Ishikawa (cell line): ENCODE measurements around the gene ZNF804B.

Experiments used
- CEBPB ChIP-seq: IDR thresholded peaks from 2 replicates; pipeline ENCODE4 v1.6.1; 2012
- CREB1 ChIP-seq: IDR thresholded peaks from 2 replicates; pipeline ENCODE4 v1.6.1; 2012; ENCODE audit warnings: low read depth
- EGR1 ChIP-seq: IDR thresholded peaks from 2 replicates; pipeline ENCODE4 v1.6.1; 2012
- EP300 ChIP-seq: IDR thresholded peaks from 2 replicates; pipeline ENCODE4 v1.6.1; 2012; ENCODE audit warnings: borderline replicate concordance
- FOXM1 ChIP-seq: IDR thresholded peaks from 2 replicates; pipeline ENCODE4 v1.6.1; 2012; ENCODE audit warnings: low read depth, borderline replicate concordance
- MAX ChIP-seq: IDR thresholded peaks from 2 replicates; pipeline ENCODE4 v1.6.1; 2012
- NFIC ChIP-seq: IDR thresholded peaks from 2 replicates; pipeline ENCODE4 v1.6.1; 2012
- RAD21 ChIP-seq: IDR thresholded peaks from 2 replicates; pipeline ENCODE4 v1.6.1; 2012; ENCODE audit warnings: low read depth
- TAF1 ChIP-seq: IDR thresholded peaks from 2 replicates; pipeline ENCODE4 v1.6.1; 2012; ENCODE audit warnings: low read depth, mild to moderate bottlenecking
- TCF12 ChIP-seq: IDR thresholded peaks from 2 replicates; pipeline ENCODE4 v1.6.1; 2012; ENCODE audit warnings: low read depth
- TEAD4 ChIP-seq: IDR thresholded peaks from 2 replicates; pipeline ENCODE4 v1.6.1; 2012
- YY1 ChIP-seq: IDR thresholded peaks from 2 replicates; pipeline ENCODE4 v1.6.1; 2012; ENCODE audit warnings: low read depth
- ZBTB7A ChIP-seq: IDR thresholded peaks from 2 replicates; pipeline ENCODE4 v1.6.1; 2012; ENCODE audit warnings: low read depth
- TF ChIP-seq, protein P1 (sequence below): IDR thresholded peaks from 2 replicates; pipeline ENCODE4 v1.6.1; 2012
- TF ChIP-seq, protein P2 (sequence below): IDR thresholded peaks from 2 replicates; pipeline ENCODE4 v1.6.1; 2012; ENCODE audit warnings: low read depth, mild to moderate bottlenecking

Gene ZNF804B

GRCh38 chr7:88866265-88866863 lies 106.9 kb downstream of the ZNF804B start:
- TF ChIP-seq EP300 (no peak), ZBTB7A (no peak), YY1 (no peak), FOXM1 (no peak)
- TF ChIP-seq, protein P1, sequence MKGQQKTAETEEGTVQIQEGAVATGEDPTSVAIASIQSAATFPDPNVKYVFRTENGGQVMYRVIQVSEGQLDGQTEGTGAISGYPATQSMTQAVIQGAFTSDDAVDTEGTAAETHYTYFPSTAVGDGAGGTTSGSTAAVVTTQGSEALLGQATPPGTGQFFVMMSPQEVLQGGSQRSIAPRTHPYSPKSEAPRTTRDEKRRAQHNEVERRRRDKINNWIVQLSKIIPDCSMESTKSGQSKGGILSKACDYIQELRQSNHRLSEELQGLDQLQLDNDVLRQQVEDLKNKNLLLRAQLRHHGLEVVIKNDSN, result no peak

GRCh38 chr7:88867158-88867557 lies 107.7 kb downstream of the ZNF804B start:
- no peak for TF ChIP-seq ZBTB7A
- TF ChIP-seq NFIC, result no peak
- no peak for TF ChIP-seq FOXM1
- TF ChIP-seq, protein P2, sequence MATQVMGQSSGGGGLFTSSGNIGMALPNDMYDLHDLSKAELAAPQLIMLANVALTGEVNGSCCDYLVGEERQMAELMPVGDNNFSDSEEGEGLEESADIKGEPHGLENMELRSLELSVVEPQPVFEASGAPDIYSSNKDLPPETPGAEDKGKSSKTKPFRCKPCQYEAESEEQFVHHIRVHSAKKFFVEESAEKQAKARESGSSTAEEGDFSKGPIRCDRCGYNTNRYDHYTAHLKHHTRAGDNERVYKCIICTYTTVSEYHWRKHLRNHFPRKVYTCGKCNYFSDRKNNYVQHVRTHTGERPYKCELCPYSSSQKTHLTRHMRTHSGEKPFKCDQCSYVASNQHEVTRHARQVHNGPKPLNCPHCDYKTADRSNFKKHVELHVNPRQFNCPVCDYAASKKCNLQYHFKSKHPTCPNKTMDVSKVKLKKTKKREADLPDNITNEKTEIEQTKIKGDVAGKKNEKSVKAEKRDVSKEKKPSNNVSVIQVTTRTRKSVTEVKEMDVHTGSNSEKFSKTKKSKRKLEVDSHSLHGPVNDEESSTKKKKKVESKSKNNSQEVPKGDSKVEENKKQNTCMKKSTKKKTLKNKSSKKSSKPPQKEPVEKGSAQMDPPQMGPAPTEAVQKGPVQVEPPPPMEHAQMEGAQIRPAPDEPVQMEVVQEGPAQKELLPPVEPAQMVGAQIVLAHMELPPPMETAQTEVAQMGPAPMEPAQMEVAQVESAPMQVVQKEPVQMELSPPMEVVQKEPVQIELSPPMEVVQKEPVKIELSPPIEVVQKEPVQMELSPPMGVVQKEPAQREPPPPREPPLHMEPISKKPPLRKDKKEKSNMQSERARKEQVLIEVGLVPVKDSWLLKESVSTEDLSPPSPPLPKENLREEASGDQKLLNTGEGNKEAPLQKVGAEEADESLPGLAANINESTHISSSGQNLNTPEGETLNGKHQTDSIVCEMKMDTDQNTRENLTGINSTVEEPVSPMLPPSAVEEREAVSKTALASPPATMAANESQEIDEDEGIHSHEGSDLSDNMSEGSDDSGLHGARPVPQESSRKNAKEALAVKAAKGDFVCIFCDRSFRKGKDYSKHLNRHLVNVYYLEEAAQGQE, result no peak
- TF ChIP-seq MAX, result no peak
- TF ChIP-seq CREB1, result no peak
- TF ChIP-seq TCF12, result no peak
- no peak for TF ChIP-seq RAD21
- no peak for TF ChIP-seq TAF1
- no peak for TF ChIP-seq CEBPB
- TF ChIP-seq YY1, result no peak
- no peak for TF ChIP-seq TEAD4
- TF ChIP-seq, protein P1, result no peak
- no peak for TF ChIP-seq EP300

GRCh38 chr7:88868456-88868855 lies 109.0 kb downstream of the ZNF804B start:
- no peak for TF ChIP-seq TCF12
- no peak for TF ChIP-seq NFIC
- TF ChIP-seq, protein P2, result no peak
- TF ChIP-seq YY1, result no peak
- TF ChIP-seq TEAD4, result no peak
- no peak for TF ChIP-seq CEBPB
- no peak for TF ChIP-seq ZBTB7A

DNA sequence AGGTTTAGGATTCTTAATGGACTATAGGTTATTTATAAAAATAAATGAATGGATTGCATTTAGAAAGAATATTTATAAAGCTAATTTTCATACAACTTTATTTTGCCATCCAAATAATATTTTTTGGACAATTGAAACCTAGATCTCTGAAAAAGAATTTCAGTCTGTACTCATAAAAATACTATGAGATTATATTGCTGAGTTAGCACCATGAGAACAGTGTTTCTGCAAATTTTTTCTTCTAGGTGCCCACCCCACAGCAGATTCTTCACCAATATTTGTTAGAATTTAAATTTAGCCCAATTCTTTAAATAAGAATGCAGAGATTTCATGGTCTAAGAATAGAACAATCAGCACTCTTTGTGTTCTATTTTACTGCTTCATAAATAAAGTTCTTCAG lies 121.6 kb downstream of the ZNF804B start:
- TF ChIP-seq, protein P2, result no peak
- TF ChIP-seq TEAD4, result no peak
- TF ChIP-seq RAD21, result no peak
- TF ChIP-seq EP300, result no peak
- TF ChIP-seq TAF1, result no peak
- no peak for TF ChIP-seq CEBPB
- no peak for TF ChIP-seq CREB1
- TF ChIP-seq FOXM1, result no peak
- TF ChIP-seq MAX, result no peak
- no peak for TF ChIP-seq YY1
- no peak for TF ChIP-seq TCF12
- TF ChIP-seq EGR1, result no peak
- TF ChIP-seq NFIC, result no peak
- TF ChIP-seq, protein P1, result no peak
- no peak for TF ChIP-seq ZBTB7A
